GM18858 (cell line): ENCODE results near the gene PRUNE2.
A peak's percentile ranks its signal among the peaks of the same experiment; 100 is the strongest.

ENCODE experiments used
- ATAC-seq: cut with Tn5 transposase; IDR thresholded peaks from one replicate; pipeline ENCODE4 v1.9.1; 2021; ENCODE audit not compliant: unreplicated experiment

Gene PRUNE2

GRCh38 chr9:76737154-76737902, 168.6 kb downstream of the PRUNE2 start:
- no peak for ATAC-seq

- no peak for ATAC-seq
Observed at GRCh38 chr9:76734716-76735115, 171.2 kb downstream of the PRUNE2 start.

- ATAC-seq = no peak
Observed at GRCh38 chr9:76733096-76733495, 172.8 kb downstream of the PRUNE2 start.

- ATAC-seq = no peak
Observed at GRCh38 chr9:76732341-76732958, 173.5 kb downstream of the PRUNE2 start.

- ATAC-seq = no peak
Observed at GRCh38 chr9:76730801-76731200, 175.1 kb downstream of the PRUNE2 start.

- ATAC-seq = no peak
Observed at GRCh38 chr9:76729980-76730737, 175.8 kb downstream of the PRUNE2 start.

- no peak for ATAC-seq
Observed at GRCh38 chr9:76729116-76729515, 176.8 kb downstream of the PRUNE2 start.

- no peak for ATAC-seq
Observed at GRCh38 chr9:76725885-76726284, 180.0 kb downstream of the PRUNE2 start.

- ATAC-seq = no peak
Observed at GRCh38 chr9:76725011-76725546, 180.8 kb downstream of the PRUNE2 start.

GRCh38 chr9:76720245-76720644, 185.7 kb downstream of the PRUNE2 start:
- ATAC-seq = no peak

GRCh38 chr9:76718166-76718565, 187.7 kb downstream of the PRUNE2 start:
- ATAC-seq = no peak

- ATAC-seq = no peak
Observed at GRCh38 chr9:76717613-76718012, 188.3 kb downstream of the PRUNE2 start.

GRCh38 chr9:76717176-76717575, 188.7 kb downstream of the PRUNE2 start:
- no peak for ATAC-seq

- ATAC-seq = no peak
Observed at GRCh38 chr9:76716085-76716672, 189.7 kb downstream of the PRUNE2 start.

GRCh38 chr9:76713381-76713780, 192.5 kb downstream of the PRUNE2 start:
- ATAC-seq = no peak

GRCh38 chr9:76709020-76709419, 196.9 kb downstream of the PRUNE2 start:
- ATAC-seq = no peak

- peak; percentile 74 for ATAC-seq
Observed at GRCh38 chr9:76707510-76707909, 198.4 kb downstream of the PRUNE2 start.

GRCh38 chr9:76704593-76705204, 201.2 kb downstream of the PRUNE2 start:
- no peak for ATAC-seq

- no peak for ATAC-seq
Observed at GRCh38 chr9:76703270-76703669, 202.6 kb downstream of the PRUNE2 start.

- no peak for ATAC-seq
Observed at GRCh38 chr9:76701441-76702039, 204.4 kb downstream of the PRUNE2 start.
